HT-29 (cell line): ENCODE results near the gene ECSCR. TPM values are rescaled to one million over a fixed set of nuclear protein-coding genes. Genes with fewer than 3 reads are reported as not detected.

Experiments used
- DNase-seq: peaks from one replicate; pipeline ENCODE4 v3.0.0-alpha.2; 2015; ENCODE audit warnings: low spot score
- total RNA-seq: library from RNA; depleted of rRNA; stranded (reverse); fragments of >200 nt; shearing (Covaris generic); gene quantifications from 2 replicates; pipeline ENCODE4 v1.2.3, GENCODE V29; 2014

Gene ECSCR
- total RNA-seq, 1 experiment from 2014 or later = not detected

DNA sequence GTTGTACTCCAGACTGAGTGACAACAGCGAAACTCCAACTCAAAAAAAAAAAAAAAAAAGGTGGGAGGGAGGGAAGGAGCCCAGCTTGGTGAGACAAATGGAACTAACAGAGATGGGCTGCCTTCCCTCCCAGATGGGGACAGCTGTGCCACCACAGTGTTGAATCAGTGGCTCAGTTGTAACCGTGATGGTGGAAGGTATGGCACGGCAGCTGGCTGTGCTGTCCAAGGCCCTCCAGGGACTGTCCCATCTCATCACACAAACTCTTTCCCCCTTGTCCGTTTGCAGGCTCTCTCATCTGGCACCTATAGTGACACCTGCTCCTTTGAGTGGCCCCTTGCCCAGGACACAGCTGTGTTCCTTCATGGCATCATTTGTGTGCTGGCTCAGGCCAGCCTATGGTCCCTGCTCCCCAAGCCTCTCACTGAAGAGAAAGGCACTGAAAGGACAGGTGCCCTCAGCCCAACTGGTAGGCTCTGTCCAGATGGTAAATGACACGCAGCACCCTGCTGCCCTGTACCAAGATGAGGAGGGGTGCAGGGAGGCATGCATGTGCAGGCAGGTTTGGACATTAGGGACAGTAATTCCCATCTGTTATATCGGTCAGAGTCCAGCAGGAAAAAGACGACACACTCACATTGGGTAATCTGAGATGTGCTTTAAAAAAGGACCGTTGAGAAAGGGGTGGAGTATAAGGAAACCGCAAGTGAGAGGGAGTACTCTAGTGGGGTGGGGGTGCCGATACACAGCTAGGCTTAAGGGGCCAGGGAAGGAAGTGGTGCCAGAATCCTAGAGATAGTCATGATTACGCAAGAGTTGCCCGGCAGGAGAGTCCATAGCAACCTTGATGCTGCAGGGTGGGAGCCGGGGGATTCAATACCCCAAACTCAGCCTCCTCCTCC lies 12.6 kb upstream of the ECSCR start:
- no peak for DNase-seq

DNA sequence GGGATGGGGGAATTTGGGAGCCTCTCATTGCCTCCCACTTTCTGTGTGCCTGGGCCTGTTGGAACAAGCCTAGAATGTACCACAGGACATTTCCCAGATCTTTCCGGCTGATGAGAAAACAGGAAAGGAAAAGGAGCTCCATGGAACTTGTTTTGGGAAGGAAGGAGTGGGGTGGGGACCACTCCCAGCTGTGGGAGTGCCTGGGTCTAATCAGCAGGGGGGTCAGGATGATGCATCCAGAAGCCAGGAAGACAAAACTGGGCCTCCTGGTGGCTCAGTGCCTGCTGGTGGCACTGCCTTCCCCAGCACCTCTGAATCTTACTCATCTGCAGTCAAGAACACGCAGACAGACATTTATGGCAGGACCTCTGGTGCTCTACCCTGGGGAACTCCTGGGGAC lies 11.0 kb upstream of the ECSCR start:
- no peak for DNase-seq

DNA sequence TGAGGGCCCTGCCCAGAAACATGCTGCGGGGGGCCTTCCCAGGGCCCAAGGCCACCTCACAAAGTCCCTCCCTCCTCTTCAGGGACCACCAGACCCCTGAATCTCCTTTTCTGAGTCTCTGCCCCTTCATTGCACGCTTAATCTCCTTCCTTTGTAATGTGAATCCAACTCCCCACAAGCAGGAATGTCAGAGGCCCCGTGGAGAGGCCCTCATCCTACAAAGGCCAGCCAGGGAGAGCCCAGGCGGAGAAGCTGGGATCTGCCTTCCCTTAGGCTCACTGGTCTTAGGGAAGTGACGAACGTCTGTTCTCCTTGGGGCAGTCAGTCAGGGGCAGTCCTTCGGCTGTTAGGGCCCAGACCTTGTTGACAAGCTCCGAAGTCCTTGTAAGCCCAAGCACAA lies 10.6 kb upstream of the ECSCR start:
- DNase-seq = no peak

DNA sequence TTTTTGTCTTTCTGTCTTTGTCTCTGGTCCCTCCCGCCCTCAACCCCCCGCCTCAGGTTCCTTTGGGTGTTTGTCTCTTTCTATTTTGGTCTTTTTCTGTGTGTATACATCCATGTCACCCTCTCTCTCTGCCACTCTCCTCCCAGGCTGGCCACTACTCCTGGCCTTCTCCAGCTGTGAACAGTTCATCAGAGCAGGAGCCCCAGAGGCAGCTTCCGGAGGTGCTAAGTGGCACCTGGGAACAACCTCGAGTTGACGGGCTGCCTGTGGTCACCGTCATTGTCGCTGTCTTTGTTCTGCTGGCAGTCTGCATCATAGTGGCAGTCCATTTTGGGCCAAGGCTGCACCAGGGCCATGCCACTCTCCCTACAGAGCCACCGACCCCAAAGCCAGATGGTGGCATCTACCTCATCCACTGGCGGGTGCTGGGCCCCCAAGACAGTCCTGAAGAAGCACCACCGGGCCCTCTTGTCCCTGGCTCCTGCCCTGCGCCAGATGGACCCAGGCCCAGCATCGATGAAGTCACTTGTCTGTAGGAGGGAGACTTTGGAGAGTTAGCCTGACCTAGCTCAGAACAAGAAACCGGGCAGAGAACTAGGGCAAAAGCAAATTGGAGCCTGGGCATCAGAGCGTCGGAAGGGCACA lies 10.0 kb upstream of the ECSCR start:
- no peak for DNase-seq

DNA sequence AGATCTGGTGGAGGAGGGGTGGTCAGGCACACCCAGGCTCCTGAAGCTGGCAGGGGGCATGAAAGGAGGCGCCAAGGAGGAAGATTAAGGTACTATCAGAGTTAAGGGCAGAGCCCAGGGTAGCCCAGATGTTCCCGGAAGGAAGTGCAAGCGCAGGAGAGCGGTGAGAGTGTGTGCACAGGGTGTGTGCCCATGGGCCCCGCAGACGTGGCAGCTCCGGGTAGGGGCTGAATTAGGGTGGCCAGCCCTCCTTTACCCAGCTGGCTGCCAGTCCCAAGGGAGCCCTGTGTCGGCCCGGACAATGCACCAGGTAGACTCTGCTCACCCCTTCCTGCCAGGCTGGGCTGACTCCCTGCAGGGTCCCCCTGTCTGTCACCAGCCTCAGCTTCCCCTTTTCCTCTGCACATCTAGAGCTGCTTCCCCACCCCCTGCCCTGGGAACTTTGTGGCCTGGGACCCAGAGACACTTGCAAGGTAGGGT lies 8.3 kb upstream of the ECSCR start, which contains the start of gene SMIM33:
Gene SMIM33, plus strand, starts transcription at position 184 of the 480 bp plus-strand sequence. Its CDS starts 118 bp downstream, at position 302.
- no peak for DNase-seq

DNA sequence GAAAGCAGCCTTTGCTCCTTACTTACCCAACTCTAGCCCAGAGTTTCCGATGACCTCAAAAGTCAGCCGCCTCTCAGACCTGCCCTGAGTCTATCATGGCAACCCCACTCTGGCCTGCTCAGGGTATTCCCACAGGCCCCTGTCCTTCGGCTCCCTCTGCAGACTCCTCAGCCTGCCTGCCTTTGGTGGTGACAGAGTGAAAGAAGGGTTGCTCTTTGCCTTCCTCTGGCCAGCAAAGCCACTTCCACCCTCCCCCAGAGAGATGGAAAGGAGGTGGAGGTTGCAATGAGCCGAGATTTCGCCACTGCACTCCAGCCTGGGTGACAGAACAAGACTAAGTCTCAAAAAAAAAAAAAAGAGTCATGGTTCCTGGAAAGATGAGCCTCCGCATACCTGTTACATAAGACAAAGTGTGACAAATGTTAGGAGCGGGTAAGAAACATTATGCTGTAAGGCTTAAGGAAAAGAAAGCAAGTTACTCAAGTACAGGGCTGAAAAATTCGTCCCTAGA lies 5.9 kb upstream of the ECSCR start:
- no peak for DNase-seq

DNA sequence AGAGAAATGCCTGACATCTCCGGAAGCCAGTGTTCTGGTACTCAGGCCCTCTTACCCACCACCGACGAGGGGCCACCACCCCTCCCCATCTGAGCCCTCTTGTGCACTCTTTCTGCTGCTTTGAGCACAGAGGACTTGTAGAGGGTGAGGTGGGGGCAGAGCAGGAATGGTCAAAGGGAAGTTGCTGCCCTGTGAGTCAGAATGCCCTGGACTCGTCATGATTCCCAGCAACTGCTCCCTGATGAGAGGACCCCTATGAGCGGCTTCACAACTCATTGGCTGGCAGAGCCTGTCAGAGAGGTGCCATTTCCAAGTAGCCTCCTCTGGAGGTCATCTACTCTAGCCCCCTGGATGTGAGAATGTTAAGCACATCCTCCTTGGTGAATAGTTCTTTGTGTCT lies 845 bp downstream of the ECSCR start:
- DNase-seq = no peak

DNA sequence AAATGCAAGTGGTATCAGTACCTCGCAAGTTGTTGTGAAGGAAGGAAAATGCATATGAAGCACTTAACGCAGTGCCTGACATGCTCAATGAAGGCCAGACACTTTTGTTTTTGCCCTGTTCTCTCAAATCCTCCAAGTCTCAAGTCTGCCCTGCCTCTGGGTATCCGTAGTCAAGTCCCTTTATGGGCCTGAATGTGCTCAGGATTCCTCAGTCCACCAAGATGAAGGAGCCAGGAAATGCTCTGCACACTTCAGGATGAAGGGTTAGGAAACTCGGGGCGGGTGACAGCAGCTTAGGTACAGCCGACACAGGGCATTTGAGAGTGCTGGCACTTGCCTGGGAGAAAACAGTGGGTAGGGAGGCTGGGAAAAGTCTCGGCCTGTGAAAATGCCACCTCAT lies 1.4 kb downstream of the ECSCR start:
- no peak for DNase-seq

DNA sequence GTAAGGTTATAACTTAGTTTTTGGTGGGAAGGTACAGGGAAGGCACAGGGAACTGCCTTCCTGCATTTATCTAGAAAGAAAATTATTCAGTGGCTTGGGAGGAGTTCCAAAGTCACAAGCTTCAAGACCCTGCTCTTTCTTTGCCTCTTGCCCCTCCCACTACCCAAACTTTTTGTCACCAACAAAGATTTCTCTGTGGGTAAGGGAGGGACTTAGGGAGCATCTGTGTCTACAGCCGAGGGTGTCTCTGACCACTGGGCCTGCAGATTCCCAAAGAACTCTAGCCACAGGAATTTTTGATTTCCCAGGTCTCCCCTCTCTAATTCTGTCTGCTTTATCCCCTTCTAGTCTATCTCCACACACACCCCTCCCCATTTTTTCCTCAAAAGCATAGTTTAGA lies 2.1 kb downstream of the ECSCR start:
- no peak for DNase-seq

DNA sequence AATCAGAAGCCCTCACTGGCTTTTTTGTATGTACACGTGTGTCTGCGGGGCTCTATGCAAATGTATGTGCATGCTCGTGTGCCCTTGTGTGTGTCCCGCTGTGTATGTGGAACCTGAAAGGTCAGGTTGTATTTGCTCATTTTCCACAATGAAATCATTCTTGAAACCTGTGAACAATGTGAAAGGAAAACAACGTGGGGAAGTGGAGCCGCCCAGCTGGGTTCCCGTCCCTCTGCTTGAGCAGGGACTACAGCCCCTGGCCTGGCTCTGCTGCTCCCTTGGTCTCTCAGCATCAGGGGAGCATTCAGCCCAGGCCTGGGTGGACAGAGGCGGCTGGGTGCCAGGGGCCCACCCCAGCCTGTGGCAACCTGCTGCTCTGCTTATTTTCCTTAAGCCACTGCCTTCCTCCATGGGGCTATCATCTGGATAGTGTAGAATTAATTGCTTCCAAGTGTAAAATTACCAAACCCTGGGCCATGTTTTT lies 3.0 kb downstream of the ECSCR start:
- DNase-seq = no peak

DNA sequence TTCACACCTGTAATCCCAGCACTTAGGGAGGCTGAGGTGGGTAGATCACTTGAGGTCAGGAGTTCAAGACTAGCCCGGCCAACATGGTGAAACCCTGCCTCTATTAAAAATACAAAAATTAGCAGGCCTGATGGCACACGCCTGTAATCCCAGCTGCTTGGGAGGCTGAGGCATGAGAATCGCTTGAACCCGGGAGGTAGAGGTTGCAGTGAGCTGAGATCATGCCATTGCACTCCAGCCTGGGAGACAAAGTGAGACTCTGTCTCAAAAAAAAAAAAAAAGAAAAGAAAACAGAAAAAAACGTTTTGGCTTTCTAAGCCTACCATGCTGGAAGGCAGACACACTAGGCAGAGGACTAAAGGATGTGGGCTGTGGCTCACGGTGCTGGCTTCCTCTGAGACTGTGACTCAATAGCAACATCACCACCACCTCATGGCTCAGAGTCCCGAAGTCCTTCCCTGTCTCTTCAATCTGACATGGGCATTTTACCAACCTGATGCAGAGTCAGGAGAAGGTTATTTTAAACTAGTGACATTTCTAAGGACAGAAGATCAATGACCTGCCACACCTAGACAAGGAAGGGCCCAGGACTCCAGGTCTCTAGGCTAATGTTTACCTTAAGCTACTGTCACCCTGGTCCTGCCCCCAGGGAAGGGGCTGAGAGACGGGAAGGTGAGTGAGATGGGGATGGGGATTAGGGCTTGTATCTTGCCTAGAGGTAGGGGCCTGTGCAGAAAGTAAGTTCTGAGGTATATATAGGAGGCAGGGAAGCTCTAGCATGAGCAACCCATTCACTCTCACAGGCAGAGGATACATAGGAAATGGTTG lies 3.7 kb downstream of the ECSCR start:
- no peak for DNase-seq

DNA sequence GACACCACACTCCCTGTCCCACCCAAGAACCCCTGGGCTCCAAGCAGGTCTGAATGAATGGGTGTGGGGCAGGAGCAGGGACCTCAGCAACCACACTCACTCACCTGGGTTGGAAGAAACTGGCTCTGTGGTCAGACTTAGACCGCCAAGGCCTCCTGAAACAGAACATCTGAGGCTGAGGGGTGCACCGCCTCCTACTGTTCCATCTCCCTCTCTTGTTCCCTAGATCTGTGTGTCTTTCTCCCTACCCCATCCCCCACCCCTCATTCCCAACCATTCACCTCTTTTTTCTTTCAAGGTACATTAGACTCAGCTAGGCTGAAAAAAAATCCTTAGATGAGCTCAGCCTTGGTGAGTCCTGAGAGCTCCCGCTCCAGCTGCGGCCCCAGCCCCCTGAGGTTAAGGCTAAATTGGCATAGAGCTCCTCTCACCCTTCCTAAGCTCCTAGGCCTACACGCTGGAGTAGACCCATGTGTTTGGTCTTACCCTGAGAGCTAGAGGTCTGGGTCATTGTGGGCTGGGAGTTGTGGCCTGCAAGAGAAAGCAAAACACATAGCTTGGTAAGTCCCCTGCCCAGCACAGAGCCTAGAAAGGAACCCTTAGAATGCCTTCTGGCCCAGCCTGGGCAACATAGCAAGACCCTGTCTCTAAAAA lies 4.8 kb downstream of the ECSCR start:
- DNase-seq = no peak

DNA sequence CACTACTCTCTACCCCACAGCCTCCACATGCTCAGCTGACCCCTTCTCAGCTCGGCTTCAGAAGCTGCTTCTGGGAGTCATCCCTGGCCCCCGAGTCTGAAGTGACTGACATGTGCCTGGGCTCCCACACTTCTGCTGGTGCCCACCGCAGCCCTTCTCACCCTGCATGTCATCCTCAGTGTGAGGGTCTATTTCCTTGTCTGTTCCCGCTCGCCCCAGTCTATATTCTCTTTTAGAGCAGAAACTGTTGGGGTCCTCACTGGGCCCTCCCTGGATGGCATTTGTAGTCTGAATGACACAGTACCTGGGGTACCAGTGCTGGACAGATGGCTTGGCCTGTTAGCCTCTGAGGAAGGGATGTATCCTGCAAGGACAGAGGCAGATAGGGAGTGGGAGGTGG lies 5.3 kb downstream of the ECSCR start:
- no peak for DNase-seq

DNA sequence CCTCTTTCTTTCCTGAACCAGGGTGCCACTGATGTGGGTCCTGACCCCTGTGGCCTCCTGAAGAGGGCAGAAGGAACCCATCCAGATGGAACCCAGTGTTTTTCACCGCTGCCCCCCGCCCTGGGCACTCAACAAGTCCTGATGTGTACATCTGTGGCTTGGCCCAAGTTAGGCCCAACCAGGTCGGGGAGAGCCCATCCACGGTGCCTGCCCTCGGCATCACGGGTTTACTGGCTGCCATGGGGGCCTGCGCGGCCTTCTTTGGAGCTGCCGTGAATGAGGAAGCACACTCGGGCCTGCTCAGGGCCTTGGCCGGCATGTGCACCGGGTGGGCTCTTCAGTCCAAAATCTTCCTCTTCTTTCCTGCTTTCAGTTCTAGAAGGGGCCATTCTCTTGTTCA lies 5.8 kb downstream of the ECSCR start:
- no peak for DNase-seq

DNA sequence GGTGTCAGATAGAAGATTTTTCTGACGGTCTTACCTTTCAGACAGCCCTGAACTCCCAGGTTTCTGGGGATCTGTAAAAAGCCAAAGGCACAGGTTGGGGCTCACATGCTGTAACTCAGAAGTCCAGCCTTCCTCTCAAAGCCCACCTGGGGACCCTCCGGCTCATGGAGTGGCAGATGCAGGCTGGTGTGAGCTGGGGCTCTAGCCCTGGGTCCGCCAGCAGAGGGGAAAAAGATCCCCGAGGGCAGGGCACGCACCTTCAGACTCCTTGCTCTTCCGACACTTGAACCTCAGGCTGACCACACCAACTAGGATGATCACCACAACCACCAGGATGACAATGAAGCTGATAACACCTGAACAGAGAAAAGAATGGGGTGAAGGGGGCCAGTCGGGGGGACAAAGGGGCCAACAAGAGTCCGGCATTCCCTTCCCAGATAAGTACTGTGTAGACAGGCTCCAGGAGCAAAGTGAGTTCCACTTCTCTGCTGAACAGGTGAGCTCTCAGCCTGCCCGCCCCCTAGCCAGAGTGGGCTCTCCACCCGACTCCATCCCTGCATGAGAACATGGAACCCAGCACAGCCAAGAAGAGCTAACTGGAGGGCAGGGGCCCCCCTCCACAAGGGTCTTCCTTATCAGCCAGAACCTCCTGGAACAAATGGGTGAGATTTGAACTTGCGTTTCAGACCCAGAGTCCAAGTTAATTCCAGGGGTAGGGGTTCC lies 7.8 kb downstream of the ECSCR start:
- DNase-seq = no peak

DNA sequence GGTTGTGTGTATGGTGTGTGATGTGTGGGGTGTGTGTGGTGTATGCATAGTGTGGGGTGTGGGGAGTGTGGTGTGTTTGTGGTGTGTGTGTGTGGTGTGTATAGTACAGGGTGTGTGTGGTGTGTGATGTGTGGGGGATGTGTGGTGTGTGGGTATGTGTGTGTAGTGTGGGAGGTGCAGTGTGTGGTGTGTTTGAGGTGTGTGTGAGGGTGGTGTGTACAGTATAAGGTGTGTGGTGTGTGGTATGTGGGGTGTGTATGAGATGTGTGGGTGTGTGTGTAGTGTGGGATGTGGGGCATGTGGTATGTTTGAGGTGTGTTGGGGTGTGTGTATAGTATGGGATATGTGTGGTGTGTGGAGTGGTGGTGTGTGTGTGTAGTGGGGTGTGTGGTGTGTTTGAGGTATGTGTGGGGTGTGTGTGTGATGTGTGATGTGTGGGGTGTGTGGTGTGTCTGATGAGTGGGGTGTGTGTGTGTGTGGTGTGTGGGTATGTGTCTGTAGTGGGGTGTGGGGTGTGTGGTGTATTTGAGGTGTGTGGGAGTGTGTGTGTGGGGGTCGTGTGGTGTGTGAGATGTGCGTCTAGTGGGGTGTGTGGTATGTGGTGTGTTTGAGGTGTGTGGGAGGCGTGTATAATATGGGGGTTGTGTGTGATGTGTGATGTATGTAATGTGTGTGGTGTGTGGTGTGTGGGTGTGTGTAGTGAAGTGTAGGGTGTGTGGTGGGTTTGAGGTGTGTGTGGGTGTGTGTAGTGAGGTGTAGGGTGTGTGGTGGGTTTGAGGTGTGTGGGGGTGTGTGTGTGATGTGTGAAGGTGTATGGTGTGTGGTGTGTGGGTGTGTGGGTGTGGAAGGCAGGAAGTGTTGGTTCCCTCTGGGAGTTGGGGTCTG lies 8.6 kb downstream of the ECSCR start:
- DNase-seq = no peak

DNA sequence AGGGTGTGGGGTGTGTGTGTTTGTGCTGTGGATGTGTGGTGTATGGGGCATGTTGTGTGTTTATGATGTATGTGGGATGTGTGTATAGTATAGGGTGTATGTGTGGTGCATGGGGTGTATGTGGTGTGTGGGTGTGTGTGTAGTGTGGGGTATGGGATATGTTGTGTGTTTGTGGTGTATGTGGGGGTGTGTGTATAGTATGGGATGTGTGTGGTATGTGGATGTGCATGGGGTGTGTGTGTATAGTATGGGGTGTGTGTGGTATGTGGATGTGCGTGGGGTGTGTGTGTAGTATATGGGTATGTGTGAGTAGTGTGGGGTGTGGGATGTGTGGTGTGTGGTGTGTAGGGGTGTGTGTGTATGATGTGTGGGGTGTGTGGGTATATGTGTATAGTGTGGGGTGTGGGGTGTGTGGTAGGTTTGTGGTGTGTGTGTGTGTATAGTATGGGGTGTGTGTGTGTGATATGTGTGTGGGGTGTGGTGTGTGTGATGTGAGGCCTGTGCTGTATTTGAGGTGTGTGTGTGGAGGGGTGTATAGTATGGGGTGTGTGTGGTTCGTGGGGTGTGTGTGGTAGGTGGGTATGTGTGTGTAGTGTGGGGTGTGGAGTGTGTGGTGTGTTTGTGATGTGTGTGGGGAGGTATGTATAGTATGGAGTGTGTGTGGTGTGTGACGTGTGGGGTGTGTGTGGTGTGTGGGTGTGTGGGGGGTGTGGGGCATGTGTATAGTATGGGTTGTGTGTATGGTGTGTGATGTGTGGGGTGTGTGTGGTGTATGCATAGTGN lies 10.5 kb downstream of the ECSCR start:
- DNase-seq = no peak

DNA sequence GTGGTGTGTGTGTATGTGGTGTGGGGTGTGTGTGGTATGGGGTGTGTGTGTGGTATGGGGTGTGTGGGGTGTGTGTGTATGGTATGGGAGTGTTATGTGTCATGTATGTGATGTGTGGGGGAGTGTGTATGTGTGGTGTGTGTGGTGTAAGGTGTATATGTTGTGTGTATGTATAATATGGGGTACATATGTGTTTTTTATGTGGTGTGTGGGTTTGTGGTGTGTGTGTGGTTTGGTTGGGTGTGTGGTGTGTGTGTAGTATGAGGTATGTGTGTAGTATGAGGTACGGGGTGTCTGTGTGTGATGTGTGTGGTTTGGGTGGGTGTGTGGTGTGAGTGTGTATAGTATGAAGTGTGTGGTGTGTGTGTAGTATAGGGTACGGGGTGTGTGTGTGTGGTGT lies 11.4 kb downstream of the ECSCR start:
- no peak for DNase-seq
